ENCODE data around the gene CLDN12. TPM values are rescaled to one million over a fixed set of nuclear protein-coding genes. Genes with fewer than 3 reads are reported as not detected.

CLDN12 gene
- total and polyA plus RNA-seq, 3 donors from 2014 or later = 31.8 to 40.5 (median 33.9) TPM

DNA sequence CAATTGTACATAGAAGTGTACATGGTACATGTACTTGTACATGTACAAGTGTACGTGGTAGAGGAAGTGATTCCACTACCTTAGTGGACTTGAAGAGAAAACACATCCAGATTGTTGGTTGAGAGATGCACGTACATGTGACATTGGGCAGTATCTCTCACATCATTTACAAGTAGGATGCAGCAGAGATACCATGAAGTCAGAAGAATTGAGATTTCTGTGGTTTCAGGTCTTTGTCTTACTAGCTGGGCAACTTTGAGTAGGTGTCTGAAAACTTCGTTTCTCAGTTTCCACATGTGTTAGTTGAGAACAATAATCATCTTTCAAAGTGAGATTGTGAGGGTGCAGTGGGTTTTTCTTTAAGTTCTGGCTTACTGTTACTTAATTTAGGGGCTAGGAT is 21.5 kb downstream of the CLDN12 start:
- Histone ChIP-seq H3K4me1 (no peaks in the 10 kb centered on the region), H3K36me3 (ENCODE audit: low read depth, missing control alignments) (no peaks in the 10 kb centered on the region), H3K27ac (no peak overlapping the region), H3K27me3 (no peaks in the 10 kb centered on the region), H3K9me3 (no peaks in the 10 kb centered on the region), H3K4me3 (no peak overlapping the region)
- TF ChIP-seq, protein P1, sequence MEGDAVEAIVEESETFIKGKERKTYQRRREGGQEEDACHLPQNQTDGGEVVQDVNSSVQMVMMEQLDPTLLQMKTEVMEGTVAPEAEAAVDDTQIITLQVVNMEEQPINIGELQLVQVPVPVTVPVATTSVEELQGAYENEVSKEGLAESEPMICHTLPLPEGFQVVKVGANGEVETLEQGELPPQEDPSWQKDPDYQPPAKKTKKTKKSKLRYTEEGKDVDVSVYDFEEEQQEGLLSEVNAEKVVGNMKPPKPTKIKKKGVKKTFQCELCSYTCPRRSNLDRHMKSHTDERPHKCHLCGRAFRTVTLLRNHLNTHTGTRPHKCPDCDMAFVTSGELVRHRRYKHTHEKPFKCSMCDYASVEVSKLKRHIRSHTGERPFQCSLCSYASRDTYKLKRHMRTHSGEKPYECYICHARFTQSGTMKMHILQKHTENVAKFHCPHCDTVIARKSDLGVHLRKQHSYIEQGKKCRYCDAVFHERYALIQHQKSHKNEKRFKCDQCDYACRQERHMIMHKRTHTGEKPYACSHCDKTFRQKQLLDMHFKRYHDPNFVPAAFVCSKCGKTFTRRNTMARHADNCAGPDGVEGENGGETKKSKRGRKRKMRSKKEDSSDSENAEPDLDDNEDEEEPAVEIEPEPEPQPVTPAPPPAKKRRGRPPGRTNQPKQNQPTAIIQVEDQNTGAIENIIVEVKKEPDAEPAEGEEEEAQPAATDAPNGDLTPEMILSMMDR (IDR thresholded peaks at IDR 0.05) = no peak
- TF ChIP-seq POLR2A (IDR thresholded peaks at IDR 0.05) = no peak
- intact Hi-C loops (cut with DNase I; ENCODE audit: low total_unique reads) = loop anchor here (10.0 kb wide), 1 partner anchor 270 kb away; the partner anchor contains the start of gene STEAP1
- DNase-seq = no peak
- WGBS, 2 donors = 89 to 90% methylated on average over 3 of the region's 3 CpGs

DNA sequence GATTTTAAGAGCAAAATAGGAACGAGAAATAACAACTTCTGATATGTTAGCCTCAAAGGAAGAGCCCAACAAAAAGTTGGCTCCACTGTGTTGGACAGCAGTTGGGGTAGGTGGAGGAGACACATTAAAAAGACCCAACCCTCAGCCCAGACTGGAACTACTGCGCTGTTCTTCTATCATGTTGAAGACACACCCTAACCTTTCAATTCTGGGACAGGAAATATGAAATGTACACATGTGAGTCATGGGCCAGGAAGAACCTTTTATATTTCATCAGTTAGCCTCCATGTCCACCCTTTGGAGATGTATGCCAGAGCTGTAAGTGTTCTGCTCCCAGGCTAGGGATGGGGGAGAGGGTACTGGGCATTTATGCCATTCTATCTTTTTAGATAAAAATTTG is 22.1 kb downstream of the CLDN12 start:
- Histone ChIP-seq H3K36me3 (ENCODE audit: low read depth, missing control alignments) (no peaks in the 10 kb centered on the region), H3K4me1 (no peaks in the 10 kb centered on the region), H3K9me3 (no peaks in the 10 kb centered on the region), H3K4me3 (no peak overlapping the region), H3K27ac (no peak overlapping the region), H3K27me3 (no peaks in the 10 kb centered on the region)
- TF ChIP-seq, protein P1 (IDR thresholded peaks at IDR 0.05) = no peak
- TF ChIP-seq POLR2A (IDR thresholded peaks at IDR 0.05) = no peak
- no peak for DNase-seq
- WGBS, 2 donors = 89 to 96% methylated on average over 2 of the region's 2 CpGs
- intact Hi-C loops (cut with DNase I; ENCODE audit: low total_unique reads) = loop anchor here (10.0 kb wide), 1 partner anchor 271 kb away; the partner anchor contains the start of gene STEAP1

DNA sequence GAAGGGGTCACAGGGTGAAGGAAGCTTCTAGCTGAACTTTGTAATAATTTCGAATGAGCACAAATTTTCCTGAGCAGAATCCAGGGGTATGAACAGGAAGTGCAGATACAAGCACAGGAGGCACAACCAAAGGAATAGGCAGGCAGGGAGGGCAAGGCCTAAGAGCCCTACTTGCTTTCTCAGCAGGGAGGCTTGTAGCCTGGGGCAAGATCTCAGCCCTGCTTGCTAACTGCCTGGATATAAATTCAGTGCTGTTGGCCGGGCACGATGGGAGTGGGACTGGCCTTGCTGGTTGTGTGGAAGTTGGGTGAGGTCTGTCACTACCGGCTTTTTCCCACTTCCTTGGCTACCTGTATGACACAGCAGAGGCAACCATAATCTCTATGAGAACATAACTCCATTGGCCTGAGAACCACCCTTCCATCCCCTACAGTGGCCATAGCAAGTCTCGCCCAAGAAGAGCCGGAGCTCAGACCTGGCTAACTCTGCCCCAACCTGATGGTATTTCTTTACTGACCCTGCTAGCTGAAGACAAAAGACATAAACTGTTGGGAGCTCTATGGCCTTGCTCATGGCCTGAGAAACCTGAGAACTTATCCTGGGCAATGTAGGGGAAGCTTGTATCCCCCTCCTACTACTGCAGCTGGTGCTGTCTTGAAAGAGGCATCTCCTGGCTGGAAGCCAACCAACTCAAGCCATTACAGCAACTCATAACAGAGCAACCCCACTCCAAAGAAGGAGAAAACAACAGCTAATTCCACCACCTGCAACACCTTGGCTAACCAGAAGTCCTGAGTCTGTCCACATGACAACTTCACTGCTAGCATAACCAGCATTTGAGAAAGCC is 27.6 kb downstream of the CLDN12 start:
- H3K9me3 ChIP-seq = no peaks in the 10 kb centered on the region
- no peak for TF ChIP-seq POLR2A (IDR thresholded peaks at IDR 0.05)
- TF ChIP-seq, protein P1 (IDR thresholded peaks at IDR 0.05) = no peak
- DNase-seq = no peak
- H3K27me3 ChIP-seq = no peaks in the 10 kb centered on the region
- no peaks in the 10 kb centered on the region for H3K36me3 ChIP-seq (ENCODE audit: low read depth, missing control alignments)
- no peaks in the 10 kb centered on the region for H3K4me1 ChIP-seq
- H3K27ac ChIP-seq = no peak overlapping the region
- H3K4me3 ChIP-seq = no peak overlapping the region
- intact Hi-C loops (cut with DNase I; ENCODE audit: low total_unique reads) = no loop called here
- 90 to 92% methylated on average over 6 of the region's 6 CpGs for WGBS, 2 donors

DNA sequence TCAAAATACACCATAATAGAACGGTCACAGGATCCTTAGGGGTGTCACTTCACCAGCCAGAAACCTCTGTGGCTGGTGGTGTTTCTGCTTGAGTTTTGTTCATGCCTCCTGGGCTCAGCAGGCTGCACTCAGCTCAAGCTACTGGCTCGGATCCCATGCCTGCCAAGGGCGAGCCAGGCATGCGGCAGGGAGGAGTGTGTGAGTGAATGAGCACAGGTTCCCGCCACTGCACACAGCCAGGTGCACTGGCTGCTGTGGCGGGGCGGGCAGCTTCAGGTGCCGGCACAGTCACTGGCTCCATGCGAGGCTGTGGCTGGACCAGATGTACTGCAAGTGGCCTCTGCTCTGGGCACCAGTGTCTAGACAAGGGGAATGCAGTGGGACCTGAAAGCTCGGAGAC is 29.5 kb downstream of the CLDN12 start:
- 73 to 83% methylated on average over 2 to 10 of the region's 10 CpGs for WGBS, 2 donors
- no peak overlapping the region for H3K27ac ChIP-seq
- H3K4me3 ChIP-seq = no peak overlapping the region
- no peaks in the 10 kb centered on the region for H3K27me3 ChIP-seq
- H3K36me3 ChIP-seq (ENCODE audit: low read depth, missing control alignments) = no peaks in the 10 kb centered on the region
- no peaks in the 10 kb centered on the region for H3K9me3 ChIP-seq
- no peaks in the 10 kb centered on the region for H3K4me1 ChIP-seq
- intact Hi-C loops (cut with DNase I; ENCODE audit: low total_unique reads) = no loop called here
- no peak for DNase-seq
- no peak for TF ChIP-seq POLR2A (IDR thresholded peaks at IDR 0.05)
- TF ChIP-seq, protein P1 (IDR thresholded peaks at IDR 0.05) = no peak
